Stimulated activated CD4-positive, alpha-beta T cell treated with anti-CD3 and anti-CD28 coated beads, Interleukin-1b, Interleukin-23, amount 100 ng/mL, for 24 hours (primary cell): Measurements from ENCODE around the gene OR3A2.
"Not testable (repeated sequence)": the region's sequence is repeated elsewhere in the genome, so short reads cannot be mapped to it uniquely, and the experiment has no call there.

Source experiments
- DNase-seq, 4 experiments: peaks; one replicate each; pipeline ENCODE4 v3.0.0-alpha.2; 2020; ENCODE audit warnings: low read depth in 4 of 4, low spot score in 1 of 4

Gene OR3A2

GRCh38 chr17:3385869-3386816 is at the start of gene OR3A2:
Gene OR3A2, minus strand, starts transcription at chr17:3386308.
- peak in 2 of 4 experiments; percentile 7 to 8 for DNase-seq

DNA sequence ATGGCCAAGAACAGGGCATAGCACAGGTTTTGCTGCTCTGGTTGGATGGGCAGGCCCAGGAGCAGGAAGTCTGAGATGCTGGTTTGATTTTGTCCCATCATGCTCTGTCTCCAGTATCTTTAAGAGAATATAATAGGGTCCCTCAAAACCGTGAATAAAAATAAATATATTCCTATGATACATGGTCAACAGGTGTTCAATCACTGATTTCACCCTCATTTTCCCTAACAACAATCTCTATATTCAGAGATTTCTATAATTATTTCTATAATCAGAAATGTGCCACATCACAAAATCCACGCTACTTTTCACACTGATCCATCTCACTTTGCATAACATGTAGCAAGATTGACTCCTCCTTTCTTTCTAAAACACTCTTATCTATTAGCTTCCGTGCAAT is 47.6 kb upstream of the OR3A2 start, which contains the start of gene OR1E2:
Gene OR1E2 (minus strand): TSS at position 101 of the 400 bp plus-strand sequence. CDS start 0 bp downstream, at position 101.
- no peak for DNase-seq

DNA sequence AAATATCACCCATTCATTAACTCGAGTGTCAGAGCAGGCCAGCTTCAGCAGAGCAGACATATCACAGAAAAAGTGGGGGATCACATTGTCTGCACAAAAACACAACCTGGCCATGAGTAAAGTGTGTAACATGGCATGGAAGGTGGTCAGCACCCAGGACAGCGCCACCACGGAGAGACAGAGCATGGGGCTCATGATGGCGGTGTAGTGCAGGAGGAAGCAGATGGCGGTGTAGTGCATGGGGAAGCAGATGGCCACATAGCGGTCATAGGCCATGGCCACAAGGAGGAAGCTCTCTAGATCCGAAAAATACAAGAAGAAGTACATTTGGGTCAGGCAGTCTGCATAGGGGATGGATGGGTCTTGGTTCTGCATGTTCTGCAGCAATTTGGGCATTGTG is 47.1 kb upstream of the OR3A2 start:
- peak in 1 of 4 experiments; percentile 0 for DNase-seq

DNA sequence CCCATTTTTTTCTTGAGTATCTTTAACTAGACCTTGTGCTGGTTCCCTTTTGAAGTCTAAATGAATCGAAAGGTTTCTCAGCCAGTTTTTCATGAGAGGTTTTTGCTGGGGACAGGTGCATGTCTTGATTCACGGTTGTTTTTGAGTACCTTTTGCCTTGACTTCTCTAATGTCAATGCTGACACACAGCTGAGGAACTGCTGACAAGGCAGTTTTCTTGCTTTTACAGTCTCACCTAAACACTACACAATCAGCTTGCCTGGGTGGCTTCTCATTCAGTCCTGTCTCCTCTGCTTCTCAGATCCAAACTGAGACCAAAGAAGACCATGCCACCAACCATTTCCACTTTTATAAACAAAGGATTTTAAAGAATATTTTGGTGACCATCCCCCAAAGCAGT is 32.1 kb upstream of the OR3A2 start:
- DNase-seq: no peak

DNA sequence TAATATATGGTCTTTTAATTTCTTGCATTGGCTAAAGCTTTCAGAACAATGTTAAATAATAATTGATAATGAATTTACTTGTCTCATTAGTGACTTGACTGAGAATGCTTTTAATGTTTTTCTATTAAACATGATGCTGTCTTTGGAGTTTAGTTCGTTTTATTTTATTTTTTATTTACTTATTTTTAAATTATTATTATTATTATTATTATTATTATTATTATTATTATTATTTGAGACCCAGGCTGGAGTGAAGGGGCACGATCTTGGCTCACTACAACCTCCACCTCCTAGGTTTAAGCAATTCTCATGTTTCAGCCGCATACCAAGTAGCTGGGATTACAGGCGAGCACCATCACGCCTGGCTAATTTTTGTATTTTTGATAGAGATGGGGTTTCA is 29.5 kb upstream of the OR3A2 start:
- no peak for DNase-seq

DNA sequence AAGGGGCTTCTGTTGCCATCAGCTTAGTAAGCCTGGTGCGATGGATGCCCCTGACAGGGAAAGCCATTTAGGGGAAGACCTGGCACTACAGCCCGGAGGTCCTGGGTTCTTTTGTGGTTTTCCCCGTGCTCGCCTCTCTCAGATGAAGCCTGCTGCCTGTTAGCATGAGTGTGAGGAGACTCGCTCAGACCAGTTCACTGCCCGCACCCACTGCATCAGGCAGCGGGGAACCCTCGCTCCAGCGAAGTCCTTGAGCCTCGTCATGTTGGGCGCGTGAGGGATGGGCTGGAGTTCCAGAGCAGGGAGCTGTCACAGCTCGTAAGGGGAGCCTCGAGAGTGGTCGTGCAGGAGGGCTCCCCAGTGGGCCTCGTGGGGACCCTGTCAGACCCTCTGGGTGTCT is 26.1 kb upstream of the OR3A2 start:
- DNase-seq: not testable (repeated sequence)

GRCh38 chr17:3411070-3411469 is 25.0 kb upstream of the OR3A2 start, which contains the start of gene OR3A3:
Gene OR3A3, plus strand, starts transcription at chr17:3411370.
- no peak for DNase-seq

- not testable (repeated sequence) for DNase-seq
Measured at GRCh38 chr17:3403856-3404255, 17.7 kb upstream of the OR3A2 start.

- no peak for DNase-seq
Measured at GRCh38 chr17:3401786-3402185, 15.7 kb upstream of the OR3A2 start.

GRCh38 chr17:3400055-3400454 is 13.9 kb upstream of the OR3A2 start:
- no peak for DNase-seq

DNA sequence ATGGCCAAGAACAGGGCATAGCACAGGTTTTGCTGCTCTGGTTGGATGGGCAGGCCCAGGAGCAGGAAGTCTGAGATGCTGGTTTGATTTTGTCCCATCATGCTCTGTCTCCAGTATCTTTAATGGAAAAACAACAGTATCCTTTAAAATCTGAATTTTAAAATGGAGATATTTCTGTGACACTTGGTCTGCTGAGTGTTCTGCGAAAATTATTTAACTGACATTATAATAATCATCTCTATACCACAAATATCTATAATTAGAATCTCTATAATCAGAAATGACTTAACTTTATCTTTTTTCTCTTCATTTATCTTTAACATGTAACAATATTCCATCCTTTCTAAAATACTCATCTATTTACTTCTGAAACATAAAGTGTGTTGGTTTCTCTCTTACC is 12.2 kb upstream of the OR3A2 start, which contains the start of gene OR1E1:
Gene OR1E1 (minus strand): TSS at position 101 of the 400 bp plus-strand sequence. CDS start 0 bp downstream, at position 101.
- no peak for DNase-seq

DNA sequence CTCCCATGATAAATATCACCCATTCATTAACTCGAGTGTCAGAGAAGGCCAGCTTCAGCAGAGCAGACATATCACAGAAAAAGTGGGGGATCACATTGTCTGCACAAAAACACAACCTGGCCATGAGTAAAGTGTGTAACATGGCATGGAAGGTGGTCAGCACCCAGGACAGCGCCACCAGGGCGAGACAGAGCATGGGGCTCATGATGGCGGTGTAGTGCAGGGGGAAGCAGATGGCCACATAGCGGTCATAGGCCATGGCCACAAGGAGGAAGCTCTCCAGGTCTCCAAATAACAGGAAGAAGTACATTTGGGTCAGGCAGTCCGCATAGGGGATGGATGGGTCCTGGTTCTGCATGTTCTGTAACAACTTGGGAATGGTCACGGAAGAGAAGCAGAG is 11.7 kb upstream of the OR3A2 start:
- not testable (repeated sequence) for DNase-seq

DNA sequence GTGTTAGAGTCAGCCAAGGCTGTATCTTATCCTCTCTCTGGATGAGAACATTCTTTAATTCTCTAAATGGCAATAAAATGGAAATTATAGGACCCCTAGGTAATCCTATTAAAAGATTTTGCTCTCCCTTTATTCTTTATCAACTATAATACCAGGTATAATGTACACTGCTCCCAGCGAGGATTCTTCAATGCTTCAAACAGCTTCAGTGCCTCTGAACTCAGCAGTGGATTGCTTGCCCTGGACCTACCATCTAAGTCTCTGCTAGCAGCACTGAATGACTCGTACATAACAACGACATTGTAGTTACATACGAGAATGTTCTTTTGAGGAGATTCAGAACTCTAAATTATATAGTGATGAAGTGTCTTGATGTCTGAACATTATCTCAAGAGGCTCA is 3.7 kb upstream of the OR3A2 start:
- no peak for DNase-seq

- no peak for DNase-seq
Measured at GRCh38 chr17:3381957-3382356, 4.2 kb downstream of the OR3A2 start.

DNA sequence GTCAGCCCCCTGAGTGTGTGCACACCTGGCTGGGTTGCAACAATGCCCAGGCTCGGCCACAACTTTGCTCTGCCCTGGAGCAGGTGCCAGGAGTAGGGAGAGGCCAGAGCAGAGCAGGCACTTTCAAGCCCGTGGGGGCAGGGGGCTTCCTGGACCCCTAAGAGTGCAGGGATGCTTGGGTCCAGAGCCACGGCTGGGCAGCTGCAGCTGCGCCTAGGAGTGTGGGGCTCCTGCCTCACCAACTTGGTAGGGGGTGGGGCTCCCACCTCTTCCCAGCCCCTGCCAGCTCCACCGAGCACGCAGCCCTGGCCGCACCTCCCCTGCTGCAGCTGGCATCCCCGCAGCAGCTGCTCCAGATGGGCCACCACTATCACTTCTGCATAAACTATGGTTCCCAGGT is 7.8 kb downstream of the OR3A2 start:
- DNase-seq: no peak

GRCh38 chr17:3371167-3371566 is 14.9 kb downstream of the OR3A2 start:
- not testable (repeated sequence) for DNase-seq

DNA sequence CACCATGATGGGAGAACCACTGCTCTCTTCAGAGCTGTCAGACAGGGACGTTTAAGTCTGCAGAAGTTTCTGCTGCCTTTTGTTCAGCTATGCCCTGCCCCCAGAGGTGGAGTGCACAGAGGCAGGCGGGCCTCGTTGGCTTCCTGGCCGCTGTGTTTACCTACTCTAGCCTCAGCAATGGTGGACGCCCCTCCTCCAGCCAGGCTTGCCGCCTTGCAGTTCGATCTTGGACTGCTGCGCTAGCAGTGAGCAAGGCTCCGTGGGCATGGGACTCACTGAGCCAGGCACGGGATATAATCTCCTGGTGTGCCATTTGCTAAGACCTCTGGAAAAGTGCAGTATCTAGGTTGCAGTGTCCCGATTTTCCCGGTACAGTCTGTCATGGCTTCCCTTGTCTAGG is 43.3 kb downstream of the OR3A2 start:
- not testable (repeated sequence) for DNase-seq

- no peak for DNase-seq
Measured at GRCh38 chr17:3335876-3336275, 50.2 kb downstream of the OR3A2 start.

DNA sequence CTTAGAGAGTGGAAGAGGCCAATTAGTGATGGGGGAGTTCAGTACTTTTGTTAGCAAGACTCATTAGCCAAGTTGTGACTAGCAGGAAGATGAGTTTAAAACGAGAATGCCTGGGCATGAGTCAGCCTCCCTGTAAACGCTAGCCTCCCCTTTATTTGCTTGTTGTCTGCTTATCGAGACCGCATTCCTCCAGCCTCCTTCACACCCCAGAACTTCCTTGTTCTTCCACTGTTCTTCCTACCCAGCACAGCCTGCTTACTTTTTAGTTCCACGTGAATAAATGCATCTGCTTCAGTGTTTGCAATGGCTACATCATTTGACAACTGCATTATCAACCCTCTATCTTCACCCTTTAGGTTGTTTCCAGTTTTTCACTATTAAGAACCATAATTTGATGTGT is 67.8 kb downstream of the OR3A2 start:
- DNase-seq: no peak

DNA sequence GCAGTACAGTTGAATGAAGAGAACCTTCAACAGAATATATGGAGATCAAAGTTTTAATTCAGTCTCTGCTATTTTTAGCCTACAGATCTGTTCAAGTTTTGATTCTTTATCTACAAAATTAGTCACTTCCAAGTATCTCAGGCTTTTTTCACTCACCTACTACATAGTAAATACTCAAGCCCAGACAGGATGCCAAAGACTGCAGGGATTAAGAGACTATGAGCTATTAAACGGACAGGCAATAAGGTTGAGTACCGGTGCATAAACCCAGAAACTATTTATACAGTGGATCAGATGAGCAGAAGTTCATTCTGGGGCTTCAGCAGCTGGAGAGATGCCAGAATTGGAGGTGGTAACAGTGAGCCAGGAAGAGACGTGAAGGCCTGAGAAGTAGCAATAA is 69.3 kb downstream of the OR3A2 start:
- no peak for DNase-seq

DNA sequence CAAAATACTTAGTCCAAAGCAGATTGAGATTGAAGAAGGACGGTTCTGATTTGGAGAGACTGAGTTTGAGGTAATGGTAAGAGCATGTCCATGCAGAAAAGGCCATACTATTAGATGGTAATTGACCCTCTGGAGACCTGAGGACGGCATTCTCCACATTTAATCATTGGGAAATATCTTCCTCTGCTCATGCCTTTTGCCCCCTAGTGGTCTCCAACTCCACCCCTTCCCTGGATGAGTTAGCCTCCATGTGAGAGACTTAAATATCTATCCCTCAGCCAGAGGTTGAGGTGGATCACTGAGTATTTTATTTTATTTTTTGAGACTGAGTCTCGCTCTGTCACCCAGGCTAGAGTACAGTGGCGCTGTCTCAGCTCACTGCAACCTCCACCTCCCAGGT is 77.5 kb downstream of the OR3A2 start:
- DNase-seq: no peak

- no peak for DNase-seq
Measured at GRCh38 chr17:3298260-3298659, 87.8 kb downstream of the OR3A2 start, which contains the start of gene OR3A1. Gene OR3A1, minus strand, starts transcription at chr17:3298360. Its CDS starts 5,778 bp downstream, at chr17:3292582.
